Neural cell (in vitro differentiated cells): ENCODE measurements around the gene GLS. TPM values are rescaled to one million over a fixed set of nuclear protein-coding genes. Genes with fewer than 3 reads are reported as not detected.

ENCODE experiments used
- H2AFZ ChIP-seq: fragments of 200-600, 300-800 bp; sonication (generic), shearing (Covaris generic); 2 replicates; pipeline ENCODE4 v1.6.0; 2014; ENCODE audit warnings: low read depth, mild to moderate bottlenecking, antibody characterized with exemption, low read length, moderate library complexity
- H3F3A ChIP-seq: fragments of 200-600 bp; shearing (Covaris generic); 2 replicates; pipeline ENCODE4 v1.6.1; 2016; ENCODE audit warnings: mild to moderate bottlenecking, moderate library complexity, mixed read lengths, antibody characterized with exemption, low read length; ENCODE audit not compliant: insufficient read depth, poor library complexity, severe bottlenecking
- H3K27ac ChIP-seq: fragments of 200-600, 300-800 bp; sonication (generic), shearing (Covaris generic); 2 replicates; pipeline ENCODE4 v1.5.1; 2014; ENCODE audit warnings: mild to moderate bottlenecking, low read length, moderate library complexity
- H3K27me3 ChIP-seq: fragments of 300-800, 200-600 bp; sonication (generic), shearing (Covaris generic); 2 replicates; pipeline ENCODE4 v1.6.0; 2014; ENCODE audit warnings: mild to moderate bottlenecking, low read depth, low read length, moderate library complexity; ENCODE audit not compliant: insufficient read depth
- H3K36me3 ChIP-seq: fragments of 300-800, 200-600 bp; sonication (generic), shearing (Covaris generic); 2 replicates; pipeline ENCODE4 v1.5.1; 2014; ENCODE audit warnings: mild to moderate bottlenecking, antibody characterized with exemption, low read length, moderate library complexity; ENCODE audit not compliant: insufficient read depth
- H3K4me2 ChIP-seq: fragments of 300-800, 200-600 bp; sonication (generic), shearing (Covaris generic); 2 replicates; pipeline ENCODE4 v1.6.0; 2014; ENCODE audit warnings: mild to moderate bottlenecking, low read length
- H3K4me3 ChIP-seq: fragments of 300-800, 200-600 bp; sonication (generic), shearing (Covaris generic); 2 replicates; pipeline ENCODE4 v1.5.1; 2014; ENCODE audit warnings: mild to moderate bottlenecking, low read length, moderate library complexity
- H3K79me2 ChIP-seq: fragments of 200-600 bp; shearing (Covaris generic); replicated peaks from 2 replicates; pipeline ENCODE4 v1.6.0; 2014; ENCODE audit warnings: mild to moderate bottlenecking, low read length, moderate library complexity; ENCODE audit not compliant: insufficient read depth
- H3K9ac ChIP-seq: fragments of 300-800, 200-600 bp; sonication (generic), shearing (Covaris generic); 2 replicates; pipeline ENCODE4 v1.6.1; 2016; ENCODE audit warnings: mild to moderate bottlenecking, low read length, mixed read lengths
- H3K9me2 ChIP-seq: fragments of 200-600 bp; shearing (Covaris generic); 2 replicates; pipeline ENCODE4 v1.6.1; 2016; ENCODE audit warnings: mild to moderate bottlenecking, low read length, mixed read lengths; ENCODE audit not compliant: insufficient read depth
- H3K9me3 ChIP-seq: fragments of 200-600, 300-800 bp; sonication (generic), shearing (Covaris generic); 2 replicates; pipeline ENCODE4 v1.6.1; 2016; ENCODE audit warnings: mild to moderate bottlenecking, mixed run types, low read length, moderate library complexity, mixed read lengths
- H4K20me1 ChIP-seq: fragments of 200-600 bp; shearing (Covaris generic); 2 replicates; pipeline ENCODE4 v1.6.1; 2016; ENCODE audit warnings: mild to moderate bottlenecking, mixed run types; ENCODE audit not compliant: insufficient read depth
- EP300 ChIP-seq: fragments of 450-650 bp; conservative IDR thresholded peaks from 2 replicates; pipeline ENCODE4 v1.6.1; 2014; ENCODE audit warnings: antibody characterized with exemption, mild to moderate bottlenecking, moderate library complexity; ENCODE audit not compliant: poor library complexity, severe bottlenecking
- EZH2 ChIP-seq: fragments of 200-600, 300-800 bp; shearing (Covaris generic), sonication (generic); IDR thresholded peaks from 2 replicates; pipeline ENCODE4 v1.6.1; 2014; ENCODE audit warnings: antibody characterized with exemption, low read length, borderline replicate concordance, mild to moderate bottlenecking; ENCODE audit not compliant: insufficient read depth, poor library complexity, severe bottlenecking
- MXI1 ChIP-seq: fragments of 450-650 bp; conservative IDR thresholded peaks from 2 replicates; pipeline ENCODE4 v1.6.1; 2014; ENCODE audit warnings: antibody characterized with exemption, mild to moderate bottlenecking; ENCODE audit not compliant: poor library complexity, severe bottlenecking
- POLR2AphosphoS5 ChIP-seq: IDR thresholded peaks from 2 replicates; pipeline ENCODE4 v1.6.1; 2012
- RAD21 ChIP-seq: fragments of 450-650 bp; conservative IDR thresholded peaks from 2 replicates; pipeline ENCODE4 v1.6.1; 2014; ENCODE audit warnings: antibody characterized with exemption, mild to moderate bottlenecking, moderate library complexity
- SMC3 ChIP-seq: fragments of 450-650 bp; conservative IDR thresholded peaks from 2 replicates; pipeline ENCODE4 v1.6.1; 2014; ENCODE audit warnings: antibody characterized with exemption, mild to moderate bottlenecking, moderate library complexity; ENCODE audit not compliant: poor library complexity
- TAF1 ChIP-seq: IDR thresholded peaks from 2 replicates; pipeline ENCODE4 v1.6.1; 2012; ENCODE audit warnings: low read depth
- polyA plus RNA-seq: library from polyadenylated mRNA; depleted of rRNA; stranded (reverse); fragments of >200 nt; gene quantifications from 2 replicates; pipeline ENCODE4 v1.2.3, GENCODE V29; 2014
- TF ChIP-seq, protein P1 (sequence below): fragments of 450-650 bp; IDR thresholded peaks from 2 replicates; pipeline ENCODE4 v1.5.1; 2014; ENCODE audit warnings: antibody characterized with exemption, mild to moderate bottlenecking, moderate library complexity; ENCODE audit not compliant: poor library complexity, severe bottlenecking
- TF ChIP-seq, protein P2 (sequence below): IDR thresholded peaks from 2 replicates; pipeline ENCODE4 v1.6.1; 2012; ENCODE audit warnings: borderline replicate concordance

The GLS gene
- polyA plus RNA-seq, 1 donor from 2014 or later = 90.2 TPM

DNA sequence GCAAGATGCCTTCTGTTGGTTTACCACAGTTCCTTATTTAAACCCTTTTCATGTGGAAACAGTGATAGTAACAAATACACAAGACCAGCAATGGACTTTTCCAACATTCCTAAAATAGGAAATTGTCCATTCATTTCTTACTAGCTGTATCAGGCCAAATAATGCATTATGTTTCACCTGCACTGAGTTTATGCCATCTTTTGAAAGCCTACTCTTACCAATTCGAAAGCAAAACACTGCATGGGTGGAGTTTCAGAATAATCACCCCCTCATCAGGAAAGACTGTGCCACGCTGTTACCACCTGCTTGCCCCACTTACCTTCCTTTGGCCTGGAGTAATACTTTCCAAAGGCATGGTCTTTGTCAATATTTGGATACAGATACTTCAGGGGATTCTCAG, 95.9 kb downstream of the GLS start:
- Histone ChIP-seq H3K36me3 (peaks cover 4% of the 10 kb centered on the region), H3K9me2 (no peaks in the 10 kb centered on the region), H3F3A (no peaks in the 10 kb centered on the region), H2AFZ (no peak overlapping the region), H3K9me3 (no peaks in the 10 kb centered on the region), H4K20me1 (no peaks in the 10 kb centered on the region), H3K79me2 (no peaks in the 10 kb centered on the region), H3K27me3 (no peaks in the 10 kb centered on the region), H3K4me3 (no peak overlapping the region), H3K4me2 (no peak overlapping the region), H3K27ac (no peak overlapping the region), H3K9ac (no peak overlapping the region)
- TF ChIP-seq, protein P1, sequence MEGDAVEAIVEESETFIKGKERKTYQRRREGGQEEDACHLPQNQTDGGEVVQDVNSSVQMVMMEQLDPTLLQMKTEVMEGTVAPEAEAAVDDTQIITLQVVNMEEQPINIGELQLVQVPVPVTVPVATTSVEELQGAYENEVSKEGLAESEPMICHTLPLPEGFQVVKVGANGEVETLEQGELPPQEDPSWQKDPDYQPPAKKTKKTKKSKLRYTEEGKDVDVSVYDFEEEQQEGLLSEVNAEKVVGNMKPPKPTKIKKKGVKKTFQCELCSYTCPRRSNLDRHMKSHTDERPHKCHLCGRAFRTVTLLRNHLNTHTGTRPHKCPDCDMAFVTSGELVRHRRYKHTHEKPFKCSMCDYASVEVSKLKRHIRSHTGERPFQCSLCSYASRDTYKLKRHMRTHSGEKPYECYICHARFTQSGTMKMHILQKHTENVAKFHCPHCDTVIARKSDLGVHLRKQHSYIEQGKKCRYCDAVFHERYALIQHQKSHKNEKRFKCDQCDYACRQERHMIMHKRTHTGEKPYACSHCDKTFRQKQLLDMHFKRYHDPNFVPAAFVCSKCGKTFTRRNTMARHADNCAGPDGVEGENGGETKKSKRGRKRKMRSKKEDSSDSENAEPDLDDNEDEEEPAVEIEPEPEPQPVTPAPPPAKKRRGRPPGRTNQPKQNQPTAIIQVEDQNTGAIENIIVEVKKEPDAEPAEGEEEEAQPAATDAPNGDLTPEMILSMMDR = no peak
- no peak for TF ChIP-seq SMC3

DNA sequence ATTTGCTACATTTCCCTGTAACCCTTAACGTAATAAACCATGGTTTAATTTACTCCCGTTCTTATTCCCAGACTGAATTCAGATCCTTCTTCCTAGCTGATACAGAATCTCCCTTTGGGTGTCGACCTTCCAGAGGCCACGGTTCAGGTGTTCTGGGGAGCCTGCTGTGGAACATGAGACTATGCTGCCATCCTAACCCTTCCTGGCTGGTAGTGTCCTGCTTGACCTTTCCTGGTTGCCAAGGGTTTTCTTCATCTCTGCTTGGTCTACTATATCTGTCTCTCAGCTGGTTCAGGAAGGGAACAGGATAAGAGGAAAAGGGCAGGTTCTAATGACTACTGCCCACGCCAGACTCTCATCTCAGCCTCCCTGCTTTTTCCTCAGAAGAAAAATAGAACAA, 96.9 kb downstream of the GLS start:
- Histone ChIP-seq H3K9me2 (no peaks in the 10 kb centered on the region), H3K4me3 (no peak overlapping the region), H3K27ac (no peak overlapping the region), H3K4me2 (no peak overlapping the region), H3K27me3 (no peaks in the 10 kb centered on the region), H3K36me3 (peaks cover 4% of the 10 kb centered on the region), H3K79me2 (no peaks in the 10 kb centered on the region), H3K9me3 (no peaks in the 10 kb centered on the region), H4K20me1 (no peaks in the 10 kb centered on the region), H2AFZ (no peak overlapping the region), H3K9ac (no peak overlapping the region), H3F3A (no peaks in the 10 kb centered on the region)
- TF ChIP-seq EZH2 = no peak
- TF ChIP-seq, protein P2, sequence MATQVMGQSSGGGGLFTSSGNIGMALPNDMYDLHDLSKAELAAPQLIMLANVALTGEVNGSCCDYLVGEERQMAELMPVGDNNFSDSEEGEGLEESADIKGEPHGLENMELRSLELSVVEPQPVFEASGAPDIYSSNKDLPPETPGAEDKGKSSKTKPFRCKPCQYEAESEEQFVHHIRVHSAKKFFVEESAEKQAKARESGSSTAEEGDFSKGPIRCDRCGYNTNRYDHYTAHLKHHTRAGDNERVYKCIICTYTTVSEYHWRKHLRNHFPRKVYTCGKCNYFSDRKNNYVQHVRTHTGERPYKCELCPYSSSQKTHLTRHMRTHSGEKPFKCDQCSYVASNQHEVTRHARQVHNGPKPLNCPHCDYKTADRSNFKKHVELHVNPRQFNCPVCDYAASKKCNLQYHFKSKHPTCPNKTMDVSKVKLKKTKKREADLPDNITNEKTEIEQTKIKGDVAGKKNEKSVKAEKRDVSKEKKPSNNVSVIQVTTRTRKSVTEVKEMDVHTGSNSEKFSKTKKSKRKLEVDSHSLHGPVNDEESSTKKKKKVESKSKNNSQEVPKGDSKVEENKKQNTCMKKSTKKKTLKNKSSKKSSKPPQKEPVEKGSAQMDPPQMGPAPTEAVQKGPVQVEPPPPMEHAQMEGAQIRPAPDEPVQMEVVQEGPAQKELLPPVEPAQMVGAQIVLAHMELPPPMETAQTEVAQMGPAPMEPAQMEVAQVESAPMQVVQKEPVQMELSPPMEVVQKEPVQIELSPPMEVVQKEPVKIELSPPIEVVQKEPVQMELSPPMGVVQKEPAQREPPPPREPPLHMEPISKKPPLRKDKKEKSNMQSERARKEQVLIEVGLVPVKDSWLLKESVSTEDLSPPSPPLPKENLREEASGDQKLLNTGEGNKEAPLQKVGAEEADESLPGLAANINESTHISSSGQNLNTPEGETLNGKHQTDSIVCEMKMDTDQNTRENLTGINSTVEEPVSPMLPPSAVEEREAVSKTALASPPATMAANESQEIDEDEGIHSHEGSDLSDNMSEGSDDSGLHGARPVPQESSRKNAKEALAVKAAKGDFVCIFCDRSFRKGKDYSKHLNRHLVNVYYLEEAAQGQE = no peak
- no peak for TF ChIP-seq MXI1
- no peak for TF ChIP-seq POLR2AphosphoS5
- no peak for TF ChIP-seq TAF1
- no peak for TF ChIP-seq SMC3
- TF ChIP-seq, protein P1 = no peak
- no peak for TF ChIP-seq EP300
- no peak for TF ChIP-seq RAD21
